ENCODE measurements around the gene ZNF593. TPM values are rescaled to one million over a fixed set of nuclear protein-coding genes. Genes with fewer than 3 reads are reported as not detected.

Gene ZNF593
- total and polyA plus RNA-seq, 10 of the 15 experiments (the other 5 are each of a cell fraction or from before 2014, with no cell fraction given) = 7.7 to 156 (median 51.0) TPM

DNA sequence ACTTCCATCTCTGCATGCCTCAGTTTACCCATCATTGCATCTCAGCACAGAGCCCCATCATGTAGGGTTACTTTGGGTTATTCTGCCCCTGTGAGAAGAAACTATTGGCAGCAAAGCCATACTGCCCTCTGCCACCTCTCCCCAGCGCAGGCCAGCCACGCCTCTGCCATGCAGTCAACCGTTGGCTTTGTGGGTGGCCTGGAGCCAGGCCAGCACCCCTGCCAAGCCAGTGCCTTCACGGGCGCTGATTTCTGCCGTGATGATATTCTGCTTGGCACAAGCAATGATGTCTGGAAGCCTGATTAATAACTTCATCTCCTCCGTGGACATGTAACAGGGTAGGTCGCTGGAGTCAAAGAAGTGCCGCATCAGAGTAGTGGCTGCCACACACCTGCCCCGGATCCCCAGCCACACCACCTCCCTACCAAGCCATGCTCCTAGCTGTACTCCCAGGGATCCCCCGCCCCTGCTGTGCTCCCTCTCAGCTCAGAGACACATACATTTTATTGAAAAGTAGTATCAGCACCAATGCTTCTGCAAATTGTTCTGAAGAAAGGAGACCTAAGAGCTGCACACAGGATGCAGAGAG lies 49.3 kb downstream of the ZNF593 start:
- WGBS (ENCODE audit: insufficient coverage, insufficient replicate concordance, low lambda C conversion rate, missing lambda C conversion rate) = 57% methylated on average over 11 of the region's 11 CpGs
- H3K79me2 ChIP-seq (ENCODE audit: control insufficient read depth, insufficient read depth, low read length) = no peaks in the 10 kb centered on the region
- H4K20me1 ChIP-seq (ENCODE audit: control insufficient read depth, insufficient read depth) = no peaks in the 10 kb centered on the region; the same call in 1 of the 2 replicates
- no peak for DNase-seq (ENCODE audit: low read depth, low spot score)
- no peaks in the 10 kb centered on the region for H3K4me1 ChIP-seq (ENCODE audit: control insufficient read depth, insufficient read depth, low read length)
- H3K9ac ChIP-seq (ENCODE audit: control insufficient read depth, insufficient read depth, low read length) = no peak overlapping the region
- SMC1A ChIA-PET (ENCODE audit: uncharacterized antibody, unreplicated experiment) = no interaction called here
- CTCF ChIA-PET = interaction anchor here (5.5 kb wide), 1 partner anchor 15 kb away, joined by 19 read pairs; the partner anchor contains the start of gene CEP85
- BruUV-seq (replicated peaks) = no TSS peak
- TF ChIP-seq BCL11A (IDR thresholded peaks at IDR 0.05; ENCODE audit: low read depth, low read length) = no peak
- no peak for TF ChIP-seq ESRRA (IDR thresholded peaks at IDR 0.05; ENCODE audit: low read length)
- no peak for TF ChIP-seq SMC3 (IDR thresholded peaks at IDR 0.05; ENCODE audit: borderline replicate concordance, low read length)
- TF ChIP-seq, protein P1, sequence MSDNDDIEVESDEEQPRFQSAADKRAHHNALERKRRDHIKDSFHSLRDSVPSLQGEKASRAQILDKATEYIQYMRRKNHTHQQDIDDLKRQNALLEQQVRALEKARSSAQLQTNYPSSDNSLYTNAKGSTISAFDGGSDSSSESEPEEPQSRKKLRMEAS (IDR thresholded peaks at IDR 0.05; ENCODE audit: low read depth, low read length) = no peak
- TF ChIP-seq PAX5 (IDR thresholded peaks at IDR 0.05; ENCODE audit: borderline replicate concordance, low read depth, low read length) = no peak
- TF ChIP-seq ZNF207 (IDR thresholded peaks at IDR 0.05; ENCODE audit: borderline replicate concordance) = no peak
- TF ChIP-seq IKZF2 (IDR thresholded peaks at IDR 0.05) = no peak
- TF ChIP-seq IRF4 (IDR thresholded peaks at IDR 0.05; ENCODE audit: low read depth, low read length) = no peak
- no peak for TF ChIP-seq TCF3 (IDR thresholded peaks at IDR 0.05; ENCODE audit: borderline replicate concordance, insufficient read depth, low read depth, low read length)
- TF ChIP-seq POLR2A (IDR thresholded peaks at IDR 0.05; ENCODE audit: low read depth, low read length) = no peak
- TF ChIP-seq GATAD2B (conservative IDR thresholded peaks at IDR 0.05; ENCODE audit: low read depth) = no peak
- RAD21 ChIA-PET (ENCODE audit: unreplicated experiment) = no interaction called here
- no peak for FAIRE-seq
- in situ Hi-C loops (cut with MboI) (no loop called here), intact Hi-C loops (cut with micrococcal nuclease; ENCODE audit: unreplicated experiment) (no loop called here)
- H3K9me3 ChIP-seq (replicated peaks; ENCODE audit: control insufficient read depth, insufficient read depth, low read length) = no peaks in the 10 kb centered on the region
- H3K27me3 ChIP-seq (replicated peaks in 1 of 2; ENCODE audit: control insufficient read depth in 2 of 2, insufficient read depth in 2 of 2, low read length in 1 of 2) = no peaks in the 10 kb centered on the region; a peak in 1 of 4 replicates
- no peak overlapping the region for H3K4me2 ChIP-seq (ENCODE audit: control insufficient read depth, insufficient read depth)
- H2AFZ ChIP-seq (ENCODE audit: control insufficient read depth, low read depth, low read length) = no peak overlapping the region
- POLR2A ChIA-PET = no interaction called here
- no peak overlapping the region for H3K27ac ChIP-seq (ENCODE audit: control insufficient read depth, insufficient read depth)
- no peak for ATAC-seq
- H3K36me3 ChIP-seq (ENCODE audit: control insufficient read depth in 2 of 2, insufficient read depth in 2 of 2, low read length in 1 of 2) = no peaks in the 10 kb centered on the region
- no peak overlapping the region for H3K4me3 ChIP-seq

Other genes starting within 250 kb of the ZNF593 start
Only the 7 nearest of the 17 such genes appear.
- gene PDIK1L, start 58.1 kb upstream of the ZNF593 start, total RNA-seq (2014; rRNA removed) = 9.4 and 10.8 TPM in 2 replicates
- 13.5 and 14.3 TPM in 2 replicates for gene PDIK1L, start 58.1 kb upstream of the ZNF593 start, total RNA-seq (2014; rRNA removed; fragmentation: Illumina TruSeq; extraction: Trizol)
- 11.9 and 13.7 TPM in 2 replicates for gene PDIK1L, start 58.1 kb upstream of the ZNF593 start, total RNA-seq (2021)
- 11.6 and 14.2 TPM in 2 replicates for gene PDIK1L, start 58.1 kb upstream of the ZNF593 start, polyA plus RNA-seq (2011; rRNA removed)
- 10.3 and 13.7 TPM in 2 replicates for gene PDIK1L, start 58.1 kb upstream of the ZNF593 start, polyA plus RNA-seq (2014; fragmentation: Illumina TruSeq; extraction: Trizol)
- gene PDIK1L, start 58.1 kb upstream of the ZNF593 start, polyA plus RNA-seq (2014; fragmentation: Nextera tagmentation; extraction: Ambion mirVana) = 1 to 10 TPM; 4.0 to 9.5 TPM
- 4.5 and 6.7 TPM in 2 replicates for gene PDIK1L, start 58.1 kb upstream of the ZNF593 start, polyA plus RNA-seq (2014; rRNA removed)
- 10 to 100 TPM; 10.7 to 15.9 TPM for gene PDIK1L, start 58.1 kb upstream of the ZNF593 start, polyA plus RNA-seq (2016; fragmentation: Nextera tagmentation; extraction: Ambion mirVana)
- gene FAM110D, start 10.8 kb upstream of the ZNF593 start, total RNA-seq (2014; rRNA removed) = 0.06 TPM in 1 of 2 replicates, not detected in the other
- gene FAM110D, start 10.8 kb upstream of the ZNF593 start, total RNA-seq (2014; rRNA removed; fragmentation: Illumina TruSeq; extraction: Trizol) = not detected in 2 replicates
- gene FAM110D, start 10.8 kb upstream of the ZNF593 start, total RNA-seq (2021) = not detected in 2 replicates
- not detected in 2 replicates for gene FAM110D, start 10.8 kb upstream of the ZNF593 start, polyA plus RNA-seq (2011; rRNA removed)
- not detected in 2 replicates for gene FAM110D, start 10.8 kb upstream of the ZNF593 start, polyA plus RNA-seq (2014; fragmentation: Illumina TruSeq; extraction: Trizol)
- not detected for gene FAM110D, start 10.8 kb upstream of the ZNF593 start, polyA plus RNA-seq (2014; fragmentation: Nextera tagmentation; extraction: Ambion mirVana)
- not detected in 2 replicates for gene FAM110D, start 10.8 kb upstream of the ZNF593 start, polyA plus RNA-seq (2014; rRNA removed)
- not detected for gene FAM110D, start 10.8 kb upstream of the ZNF593 start, polyA plus RNA-seq (2016; fragmentation: Nextera tagmentation; extraction: Ambion mirVana)
- not detected in 2 replicates for gene C1orf232, start 945 bp upstream of the ZNF593 start, total RNA-seq (2014; rRNA removed)
- gene C1orf232, start 945 bp upstream of the ZNF593 start, total RNA-seq (2014; rRNA removed; fragmentation: Illumina TruSeq; extraction: Trizol) = not detected in 2 replicates
- gene C1orf232, start 945 bp upstream of the ZNF593 start, total RNA-seq (2021) = not detected in 2 replicates
- not detected in 2 replicates for gene C1orf232, start 945 bp upstream of the ZNF593 start, polyA plus RNA-seq (2011; rRNA removed)
- not detected in 2 replicates for gene C1orf232, start 945 bp upstream of the ZNF593 start, polyA plus RNA-seq (2014; fragmentation: Illumina TruSeq; extraction: Trizol)
- not detected for gene C1orf232, start 945 bp upstream of the ZNF593 start, polyA plus RNA-seq (2014; fragmentation: Nextera tagmentation; extraction: Ambion mirVana)
- not detected in 2 replicates for gene C1orf232, start 945 bp upstream of the ZNF593 start, polyA plus RNA-seq (2014; rRNA removed)
- gene C1orf232, start 945 bp upstream of the ZNF593 start, polyA plus RNA-seq (2016; fragmentation: Nextera tagmentation; extraction: Ambion mirVana) = not detected
- 0.23 TPM in 1 of 2 replicates, not detected in the other for gene ZNF593OS, start 1.9 kb downstream of the ZNF593 start, total RNA-seq (2014; rRNA removed)
- not detected in 2 replicates for gene ZNF593OS, start 1.9 kb downstream of the ZNF593 start, total RNA-seq (2014; rRNA removed; fragmentation: Illumina TruSeq; extraction: Trizol)
- gene ZNF593OS, start 1.9 kb downstream of the ZNF593 start, total RNA-seq (2021) = not detected in 2 replicates
- not detected in 2 replicates for gene ZNF593OS, start 1.9 kb downstream of the ZNF593 start, polyA plus RNA-seq (2011; rRNA removed)
- gene ZNF593OS, start 1.9 kb downstream of the ZNF593 start, polyA plus RNA-seq (2014; fragmentation: Illumina TruSeq; extraction: Trizol) = not detected in 2 replicates
- under 1 TPM in 1 of 2 experiments, not detected in 1; 0.16 TPM for gene ZNF593OS, start 1.9 kb downstream of the ZNF593 start, polyA plus RNA-seq (2014; fragmentation: Nextera tagmentation; extraction: Ambion mirVana)
- gene ZNF593OS, start 1.9 kb downstream of the ZNF593 start, polyA plus RNA-seq (2014; rRNA removed) = not detected in 2 replicates
- 1 to 10 TPM in 1 of 2 experiments, under 1 TPM in 1; 0.96 to 1.7 TPM for gene ZNF593OS, start 1.9 kb downstream of the ZNF593 start, polyA plus RNA-seq (2016; fragmentation: Nextera tagmentation; extraction: Ambion mirVana)
- 0.87 and 1.2 TPM in 2 replicates for gene CNKSR1, start 7.6 kb downstream of the ZNF593 start, total RNA-seq (2014; rRNA removed)
- 0.37 and 0.40 TPM in 2 replicates for gene CNKSR1, start 7.6 kb downstream of the ZNF593 start, total RNA-seq (2014; rRNA removed; fragmentation: Illumina TruSeq; extraction: Trizol)
- 1.1 TPM in 2 replicates for gene CNKSR1, start 7.6 kb downstream of the ZNF593 start, total RNA-seq (2021)
- 0.90 and 1.1 TPM in 2 replicates for gene CNKSR1, start 7.6 kb downstream of the ZNF593 start, polyA plus RNA-seq (2011; rRNA removed)
- 0.11 and 0.82 TPM in 2 replicates for gene CNKSR1, start 7.6 kb downstream of the ZNF593 start, polyA plus RNA-seq (2014; fragmentation: Illumina TruSeq; extraction: Trizol)
- under 1 TPM; 0.06 to 0.15 TPM for gene CNKSR1, start 7.6 kb downstream of the ZNF593 start, polyA plus RNA-seq (2014; fragmentation: Nextera tagmentation; extraction: Ambion mirVana)
- gene CNKSR1, start 7.6 kb downstream of the ZNF593 start, polyA plus RNA-seq (2014; rRNA removed) = 1.2 and 1.5 TPM in 2 replicates
- under 1 TPM; 0.33 to 0.95 TPM for gene CNKSR1, start 7.6 kb downstream of the ZNF593 start, polyA plus RNA-seq (2016; fragmentation: Nextera tagmentation; extraction: Ambion mirVana)
- not detected in 2 replicates for gene CATSPER4, start 20.7 kb downstream of the ZNF593 start, total RNA-seq (2014; rRNA removed)
- not detected in 2 replicates for gene CATSPER4, start 20.7 kb downstream of the ZNF593 start, total RNA-seq (2014; rRNA removed; fragmentation: Illumina TruSeq; extraction: Trizol)
- gene CATSPER4, start 20.7 kb downstream of the ZNF593 start, total RNA-seq (2021) = 0.13 TPM in 1 of 2 replicates, not detected in the other
- not detected in 2 replicates for gene CATSPER4, start 20.7 kb downstream of the ZNF593 start, polyA plus RNA-seq (2011; rRNA removed)
- not detected in 2 replicates for gene CATSPER4, start 20.7 kb downstream of the ZNF593 start, polyA plus RNA-seq (2014; fragmentation: Illumina TruSeq; extraction: Trizol)
- gene CATSPER4, start 20.7 kb downstream of the ZNF593 start, polyA plus RNA-seq (2014; fragmentation: Nextera tagmentation; extraction: Ambion mirVana) = not detected
- gene CATSPER4, start 20.7 kb downstream of the ZNF593 start, polyA plus RNA-seq (2014; rRNA removed) = not detected in 2 replicates
- not detected for gene CATSPER4, start 20.7 kb downstream of the ZNF593 start, polyA plus RNA-seq (2016; fragmentation: Nextera tagmentation; extraction: Ambion mirVana)
- 22.1 and 22.2 TPM in 2 replicates for gene CEP85, start 64.3 kb downstream of the ZNF593 start, total RNA-seq (2014; rRNA removed)
- 22.2 and 22.8 TPM in 2 replicates for gene CEP85, start 64.3 kb downstream of the ZNF593 start, total RNA-seq (2014; rRNA removed; fragmentation: Illumina TruSeq; extraction: Trizol)
- gene CEP85, start 64.3 kb downstream of the ZNF593 start, total RNA-seq (2021) = 17.9 and 20.9 TPM in 2 replicates
- 22.9 and 26.8 TPM in 2 replicates for gene CEP85, start 64.3 kb downstream of the ZNF593 start, polyA plus RNA-seq (2011; rRNA removed)
- 20.4 and 24.5 TPM in 2 replicates for gene CEP85, start 64.3 kb downstream of the ZNF593 start, polyA plus RNA-seq (2014; fragmentation: Illumina TruSeq; extraction: Trizol)
- 1 to 10 TPM; 8.4 to 8.6 TPM for gene CEP85, start 64.3 kb downstream of the ZNF593 start, polyA plus RNA-seq (2014; fragmentation: Nextera tagmentation; extraction: Ambion mirVana)
- 23.5 and 25.7 TPM in 2 replicates for gene CEP85, start 64.3 kb downstream of the ZNF593 start, polyA plus RNA-seq (2014; rRNA removed)
- 10 to 100 TPM; 17.5 to 19.6 TPM for gene CEP85, start 64.3 kb downstream of the ZNF593 start, polyA plus RNA-seq (2016; fragmentation: Nextera tagmentation; extraction: Ambion mirVana)